Fibroblast of skin of right quadriceps (primary cell): Measurements from ENCODE around the gene NARF.

ENCODE experiments used
- DNase-seq: peaks from one replicate; pipeline ENCODE4 v3.0.0-alpha.2; 2013

NARF gene

GRCh38 chr17:82480318-82480717 lies 21.8 kb downstream of the NARF start:
- no peak for DNase-seq

GRCh38 chr17:82483204-82483660 lies 24.7 kb downstream of the NARF start:
- no peak for DNase-seq

GRCh38 chr17:82483836-82484235 lies 25.3 kb downstream of the NARF start:
- no peak for DNase-seq

GRCh38 chr17:82486231-82487094 lies 27.9 kb downstream of the NARF start:
- DNase-seq = no peak

GRCh38 chr17:82487910-82488309 lies 29.4 kb downstream of the NARF start:
- DNase-seq = no peak

GRCh38 chr17:82489117-82489516 lies 30.6 kb downstream of the NARF start:
- no peak for DNase-seq

- DNase-seq = no peak
Measured at GRCh38 chr17:82489851-82490511, 31.4 kb downstream of the NARF start.

- DNase-seq = no peak
Measured at GRCh38 chr17:82490512-82491195, 32.1 kb downstream of the NARF start.

- no peak for DNase-seq
Measured at GRCh38 chr17:82491196-82491530, 32.6 kb downstream of the NARF start.

GRCh38 chr17:82491533-82491932 lies 33.0 kb downstream of the NARF start:
- no peak for DNase-seq

GRCh38 chr17:82492643-82493225 lies 34.2 kb downstream of the NARF start:
- peak; percentile 50 for DNase-seq

GRCh38 chr17:82493226-82493781 lies 34.8 kb downstream of the NARF start:
- DNase-seq = no peak

- DNase-seq = peak; percentile 97
Measured at GRCh38 chr17:82494236-82495055, 35.9 kb downstream of the NARF start.

- no peak for DNase-seq
Measured at GRCh38 chr17:82495844-82496528, 37.4 kb downstream of the NARF start.

GRCh38 chr17:82496529-82497434 lies 38.2 kb downstream of the NARF start:
- peak; percentile 91 for DNase-seq

GRCh38 chr17:82497483-82498405 lies 39.2 kb downstream of the NARF start:
- peak; percentile 65 for DNase-seq

GRCh38 chr17:82502207-82502606 lies 43.7 kb downstream of the NARF start:
- DNase-seq = no peak

- DNase-seq = no peak
Measured at GRCh38 chr17:82503094-82503727, 44.7 kb downstream of the NARF start.
